H1 (cell line): ENCODE results near the gene TLE5. TPM values are rescaled to one million over a fixed set of nuclear protein-coding genes. Genes with fewer than 3 reads are reported as not detected.

Experiments
- CTCF ChIA-PET: fragments of 300-600 bp; sonication (Branson Sonifier 250); formaldehyde crosslinking; loops from one replicate; lab custom pipeline; 2021; ENCODE audit not compliant: partially characterized antibody; lab: Charles Lee
- POLR2A ChIA-PET: fragments of 300-600 bp; sonication (Branson Sonifier 250); formaldehyde crosslinking; loops from one replicate; lab custom pipeline; 2021; ENCODE audit warnings: inconsistent platforms; ENCODE audit not compliant: partially characterized antibody; lab: Charles Lee
- DNase-seq, 2 experiments: peaks; one replicate each; pipeline versions ENCODE4 v3.0.0 to v3.0.0-alpha.2; 2010 to 2022; ENCODE audit warnings: low spot score in 2 of 2, low read depth in 1 of 2, mixed read lengths in 1 of 2
- FAIRE-seq: peaks from 2 replicates; lab custom pipeline; 2011; peaks lifted over from hg19 to GRCh38; lab: Jason Lieb, UNC
- H2AFZ ChIP-seq: 2 replicates; pipeline ENCODE4 v1.8.1; 2012; ENCODE audit warnings: low read length, inconsistent platforms
- H2AK5ac ChIP-seq: 2 replicates; pipeline ENCODE4 v1.6.1; 2013; ENCODE audit warnings: low read depth, low read length
- H2BK120ac ChIP-seq: replicated peaks from 2 replicates; pipeline ENCODE3; 2013; ENCODE audit warnings: low read depth, low read length, inconsistent platforms
- H2BK12ac ChIP-seq: 2 replicates; pipeline ENCODE4 v1.6.1; 2013; ENCODE audit warnings: low read depth, low read length
- H2BK15ac ChIP-seq: 2 replicates; pipeline ENCODE4 v1.6.1; 2013; ENCODE audit warnings: low read length
- H2BK20ac ChIP-seq: 2 replicates; pipeline ENCODE4 v1.6.1; 2013; ENCODE audit warnings: low read length
- H2BK5ac ChIP-seq: 2 replicates; pipeline ENCODE4 v1.6.1; 2013; ENCODE audit warnings: low read depth, low read length
- H3K14ac ChIP-seq: 2 replicates; pipeline ENCODE4 v1.6.1; 2013; ENCODE audit warnings: inconsistent platforms; ENCODE audit not compliant: insufficient read length
- H3K18ac ChIP-seq: 2 replicates; pipeline ENCODE4 v1.6.1; 2013; ENCODE audit warnings: low read length; ENCODE audit errors: extremely low read depth
- H3K23ac ChIP-seq: 2 replicates; pipeline ENCODE4 v1.6.1; 2013; ENCODE audit warnings: inconsistent platforms; ENCODE audit not compliant: insufficient read length
- H3K23me2 ChIP-seq: 2 replicates; pipeline ENCODE4 v1.6.1; 2013; ENCODE audit warnings: low read depth, low read length
- H3K27ac ChIP-seq: 2 replicates; pipeline ENCODE4 v1.6.1; 2011; ENCODE audit warnings: low read depth, low read length, inconsistent platforms
- H3K27me3 ChIP-seq, 4 experiments: replicated peaks in 1 of 4; 1 replicate in 1 of 4; 2 replicates in 3 of 4; pipeline versions ENCODE4 v1.6.1 to v1.8.1; 2011 to 2013; ENCODE audit warnings: low read length in 3 of 4, mild to moderate bottlenecking in 3 of 4, inconsistent platforms in 2 of 4, mixed read lengths in 2 of 4, moderate library complexity in 1 of 4; ENCODE audit not compliant: control insufficient read depth in 3 of 4, insufficient read depth in 3 of 4; ENCODE audit errors: extremely low read depth in 1 of 4
- H3K36me3 ChIP-seq, 4 experiments: 2 replicates each; pipeline versions ENCODE4 v1.6.1 to v1.8.1; 2011 to 2013; ENCODE audit warnings: mild to moderate bottlenecking in 4 of 4, low read length in 3 of 4, moderate library complexity in 2 of 4, control low read depth in 1 of 4, inconsistent platforms in 1 of 4; ENCODE audit not compliant: insufficient read depth in 4 of 4, control insufficient read depth in 2 of 4
- H3K4ac ChIP-seq: replicated peaks from 2 replicates; pipeline ENCODE3; 2013; ENCODE audit warnings: low read length, low read depth, mixed read lengths, inconsistent platforms; ENCODE audit not compliant: insufficient read length
- H3K4me1 ChIP-seq, 4 experiments: replicated peaks in 1 of 4; 1 replicate in 1 of 4; 2 replicates in 3 of 4; pipeline versions ENCODE4 v1.6.1 to v1.8.1; 2011 to 2013; ENCODE audit warnings: low read length in 3 of 4, inconsistent platforms in 2 of 4, mixed read lengths in 1 of 4; ENCODE audit not compliant: insufficient read depth in 4 of 4, control insufficient read depth in 3 of 4
- H3K4me2 ChIP-seq, 2 experiments: 2 replicates each; pipeline versions ENCODE4 v1.6.1 to v1.8.1; 2011 to 2013; ENCODE audit warnings: low read depth in 2 of 2, low read length in 2 of 2, control low read depth in 1 of 2, inconsistent platforms in 1 of 2, mild to moderate bottlenecking in 1 of 2; ENCODE audit not compliant: insufficient read depth in 1 of 2
- H3K4me3 ChIP-seq, 4 experiments: fragments of 200-600, 300-600 bp in 1 of 4; sonication (generic), shearing (Covaris generic), sonication (Bioruptor Twin) in 1 of 4; 2 replicates each; pipeline versions ENCODE4 v1.5.1 to v1.8.1; 2011 to 2016; ENCODE audit warnings: low read length in 4 of 4, low read depth in 3 of 4, control low read depth in 2 of 4, inconsistent platforms in 2 of 4, mild to moderate bottlenecking in 2 of 4, mixed read lengths in 1 of 4, moderate library complexity in 1 of 4; ENCODE audit not compliant: insufficient read depth in 2 of 4; ENCODE audit errors: extremely low read depth in 1 of 4
- H3K56ac ChIP-seq: replicated peaks from 2 replicates; pipeline ENCODE3; 2013; ENCODE audit warnings: low read depth, mild to moderate bottlenecking, mixed read lengths, low read length, inconsistent platforms; ENCODE audit not compliant: insufficient read length
- H3K79me1 ChIP-seq: 2 replicates; pipeline ENCODE4 v1.6.1; 2013; ENCODE audit warnings: low read depth, low read length, control low read depth
- H3K79me2 ChIP-seq, 2 experiments: 2 replicates each; pipeline versions ENCODE4 v1.6.1 to v1.8.1; 2012 to 2013; ENCODE audit warnings: low read length in 2 of 2, mild to moderate bottlenecking in 2 of 2, inconsistent platforms in 1 of 2; ENCODE audit not compliant: insufficient read depth in 2 of 2, control insufficient read depth in 1 of 2
- H3K9ac ChIP-seq, 4 experiments: replicated peaks in 1 of 4; 1 replicate in 1 of 4; 2 replicates in 3 of 4; pipeline versions ENCODE4 v1.6.1 to v1.8.1; 2011 to 2013; ENCODE audit warnings: low read depth in 3 of 4, low read length in 3 of 4, control low read depth in 2 of 4, mild to moderate bottlenecking in 2 of 4, moderate library complexity in 2 of 4, inconsistent platforms in 1 of 4; ENCODE audit errors: extremely low read depth in 1 of 4
- H3K9me3 ChIP-seq, 2 experiments: 2 replicates each; pipeline versions ENCODE4 v1.6.1 to v1.8.1; 2012 to 2013; ENCODE audit warnings: mild to moderate bottlenecking in 2 of 2, moderate library complexity in 2 of 2, control low read depth in 1 of 2, inconsistent platforms in 1 of 2, low read depth in 1 of 2, low read length in 1 of 2, mixed read lengths in 1 of 2; ENCODE audit not compliant: insufficient read depth in 2 of 2
- H4K20me1 ChIP-seq, 2 experiments: replicated peaks in 1 of 2; 2 replicates each; pipeline versions ENCODE3 to v1.8.1; 2011 to 2013; ENCODE audit warnings: inconsistent platforms in 2 of 2, low read length in 2 of 2, mild to moderate bottlenecking in 1 of 2; ENCODE audit not compliant: insufficient read depth in 2 of 2, control insufficient read depth in 1 of 2
- H4K5ac ChIP-seq: 2 replicates; pipeline ENCODE4 v1.6.1; 2013; ENCODE audit warnings: low read length, low read depth, mixed read lengths, inconsistent platforms; ENCODE audit not compliant: insufficient read length
- H4K8ac ChIP-seq: 2 replicates; pipeline ENCODE4 v1.8.0; 2013; ENCODE audit warnings: mild to moderate bottlenecking, moderate library complexity, low read length, inconsistent platforms; ENCODE audit not compliant: insufficient read depth; ENCODE audit errors: extremely low read depth
- H4K91ac ChIP-seq: replicated peaks from 2 replicates; pipeline ENCODE3; 2013; ENCODE audit warnings: low read length, mixed read lengths, inconsistent platforms; ENCODE audit not compliant: insufficient read length
- CBX5 ChIP-seq: fragments of 300-800, 300-1000 bp; sonication (generic); IDR thresholded peaks from 2 replicates; pipeline ENCODE4 v1.7.1; 2016; ENCODE audit warnings: antibody characterized with exemption, low read length, low read depth
- RXRA ChIP-seq: IDR thresholded peaks from 2 replicates; pipeline ENCODE4 v1.6.1; 2011; ENCODE audit warnings: low read depth, mild to moderate bottlenecking, low read length, moderate library complexity; ENCODE audit not compliant: insufficient read depth
- WGBS, 2 experiments: shearing (Covaris generic) in 1 of 2; methylation state at CpG; one replicate each; pipeline versions ENCODE4 v1.1.6 to v1.1.7; 2013 to 2015; ENCODE audit warnings: low lambda C conversion rate in 2 of 2, mixed read lengths in 2 of 2, inconsistent platforms in 1 of 2, low coverage in 1 of 2, missing lambda C conversion rate in 1 of 2; ENCODE audit not compliant: insufficient replicate concordance in 2 of 2, insufficient coverage in 1 of 2, insufficient read length in 1 of 2; ENCODE audit errors: extremely low coverage in 1 of 2, missing lambda C conversion rate in 1 of 2; 5-methylcytosine and 5-hydroxymethylcytosine counted together
- polyA plus RNA-seq, 7 experiments: library from polyadenylated mRNA; depleted of rRNA in 3 of 7; stranded (reverse) in 5 of 7; unstranded in 2 of 7; fragments of >200 nt in 5 of 7; fragments of 200-250 nt in 2 of 7; gene quantifications; 1 replicate in 5 of 7; 2 replicates in 1 of 7; 4 replicates in 1 of 7; pipeline versions ENCODE4 v1.2.1 to v1.2.3, GENCODE V29; 2011 to 2013; ENCODE audit warnings: missing spikeins in 2 of 7, mixed read lengths in 2 of 7
- total RNA-seq: library from RNA; stranded (reverse); fragmentation: NEBNext Ultra II Directional; extraction: Animal tissue kit (Norgen Biotek cat#: 25700); gene quantifications from 2 replicates; pipeline ENCODE4 v1.2.1, GENCODE V29; 2021
- TF ChIP-seq, protein P1 (sequence below): IDR thresholded peaks from 2 replicates; pipeline ENCODE4 v1.6.1; 2011; ENCODE audit warnings: low read length, improper control_type of control experiment

TLE5 gene
- total and polyA plus RNA-seq, 2 of the 8 experiments (the other 6 are each of a cell fraction or from before 2014, with no cell fraction given): 187 to 285 TPM

DNA sequence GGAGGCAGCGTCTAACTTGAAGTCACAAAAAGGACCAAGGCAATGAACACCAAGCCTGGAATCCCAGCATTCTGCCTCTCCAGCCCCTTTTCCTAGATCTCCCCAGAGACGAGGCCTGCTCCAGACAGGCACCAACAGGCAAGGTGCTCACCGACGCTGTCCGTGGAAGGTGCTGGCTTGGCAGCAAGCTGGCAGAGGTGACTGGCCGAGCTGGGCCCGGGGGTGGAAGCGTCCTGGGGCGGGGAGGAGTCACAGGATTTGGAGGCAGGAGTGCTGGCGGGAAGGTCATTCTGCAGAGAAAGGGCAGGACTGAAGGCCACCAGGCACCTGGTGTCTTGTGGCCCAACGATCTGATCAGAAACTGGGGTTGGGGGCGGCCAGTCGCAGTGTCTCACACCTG, 51.4 kb downstream of the TLE5 start:
- POLR2A ChIA-PET: no interaction called here
- DNase-seq (no peak), FAIRE-seq (no peak)
- Histone ChIP-seq H2BK15ac (no peak overlapping the region), H3K79me1 (no peaks in the 10 kb centered on the region), H3K4ac (no peak overlapping the region), H2BK20ac (no peak overlapping the region), H4K20me1 (no peaks in the 10 kb centered on the region), H3K27me3 (no peaks in the 10 kb centered on the region), H2AFZ (no peak overlapping the region), H3K9me3 (no peaks in the 10 kb centered on the region), H3K4me1 (peaks cover 0 to 11% (median 0%) of the 10 kb centered on the region in 4 experiments; a peak in 3 of 7 replicates), H2AK5ac (no peak overlapping the region), H4K5ac (no peak overlapping the region), H4K8ac (no peak overlapping the region), H3K14ac (no peak overlapping the region), H2BK12ac (no peak overlapping the region), H3K4me3 (no peak overlapping the region), H3K27ac (no peak overlapping the region), H3K9ac (no peak overlapping the region), H2BK120ac (no peak overlapping the region), H3K56ac (no peak overlapping the region), H3K23me2 (no peaks in the 10 kb centered on the region), H2BK5ac (no peak overlapping the region), H3K4me2 (no peak overlapping the region), H3K18ac (no peak overlapping the region), H3K36me3 (no peaks in the 10 kb centered on the region), H4K91ac (no peak overlapping the region), H3K79me2 (no peaks in the 10 kb centered on the region), H3K23ac (no peak overlapping the region)
- CTCF ChIA-PET: interaction anchor here (0.5 kb wide), 1 partner anchor 59 kb away, joined by 3 read pairs; no protein-coding TSS in a partner anchor
- 88% methylated on average over 13 of the region's 13 CpGs; no CpG with 5 or more reads in 1 of the 2 experiments for WGBS, 2 experiments
- TF ChIP-seq, protein P1, sequence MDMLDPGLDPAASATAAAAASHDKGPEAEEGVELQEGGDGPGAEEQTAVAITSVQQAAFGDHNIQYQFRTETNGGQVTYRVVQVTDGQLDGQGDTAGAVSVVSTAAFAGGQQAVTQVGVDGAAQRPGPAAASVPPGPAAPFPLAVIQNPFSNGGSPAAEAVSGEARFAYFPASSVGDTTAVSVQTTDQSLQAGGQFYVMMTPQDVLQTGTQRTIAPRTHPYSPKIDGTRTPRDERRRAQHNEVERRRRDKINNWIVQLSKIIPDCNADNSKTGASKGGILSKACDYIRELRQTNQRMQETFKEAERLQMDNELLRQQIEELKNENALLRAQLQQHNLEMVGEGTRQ: no peak
- TF ChIP-seq CBX5 (no peak), RXRA (no peak)
